Tibial artery (tissue), 4 donors: ENCODE measurements around the gene SLC26A8.

Experiments used
- DNase-seq, 2 donors: peaks; one replicate each; pipeline ENCODE4 v3.0.0-alpha.2; 2019
- H3K27ac ChIP-seq, 2 donors: fragments of 200-600 bp; sonication (generic) in 1 of 2; 1 replicate in 1 of 2; 2 replicates in 1 of 2; pipeline ENCODE4 v1.5.1; 2018 to 2019; ENCODE audit warnings: mild to moderate bottlenecking in 1 of 2
- H3K27me3 ChIP-seq, 2 donors: fragments of 200-600 bp; sonication (generic) in 1 of 2; one replicate each; pipeline versions ENCODE4 v1.5.1 to v1.6.0; 2016 to 2019
- H3K36me3 ChIP-seq, 3 donors: fragments of 200-600 bp; sonication (generic) in 2 of 3; one replicate each; pipeline ENCODE4 v1.5.1; 2016 to 2019; ENCODE audit warnings: mild to moderate bottlenecking in 2 of 3
- H3K4me1 ChIP-seq, 4 donors: fragments of 200-600 bp; sonication (generic) in 2 of 4; 1 replicate in 3 of 4; 2 replicates in 1 of 4; pipeline ENCODE4 v1.5.1; 2016 to 2019
- H3K4me3 ChIP-seq, 2 donors: fragments of 200-600 bp; sonication (generic) in 1 of 2; 1 replicate in 1 of 2; 2 replicates in 1 of 2; pipeline ENCODE4 v1.5.1; 2018 to 2019; ENCODE audit warnings: mild to moderate bottlenecking in 2 of 2
- H3K9me3 ChIP-seq, 3 donors: fragments of 200-600 bp; sonication (generic) in 1 of 3; one replicate each; pipeline ENCODE4 v1.5.1; 2016 to 2019
- intact Hi-C: fragments of 100-400 bp; cut with DNase I; formaldehyde crosslinking; loops from one replicate; pipeline ENCODE4 v1.15.0; 2023; ENCODE audit warnings: low total_unique reads
- TF ChIP-seq, protein P1 (sequence below), 2 experiments: fragments of 200-600 bp in 1 of 2; fragments of 450-650 bp in 1 of 2; IDR thresholded peaks; one replicate each; pipeline ENCODE4 v1.5.1; 2017 to 2019; ENCODE audit warnings: antibody characterized with exemption in 2 of 2, mild to moderate bottlenecking in 1 of 2, moderate library complexity in 1 of 2

SLC26A8 gene, protein sequence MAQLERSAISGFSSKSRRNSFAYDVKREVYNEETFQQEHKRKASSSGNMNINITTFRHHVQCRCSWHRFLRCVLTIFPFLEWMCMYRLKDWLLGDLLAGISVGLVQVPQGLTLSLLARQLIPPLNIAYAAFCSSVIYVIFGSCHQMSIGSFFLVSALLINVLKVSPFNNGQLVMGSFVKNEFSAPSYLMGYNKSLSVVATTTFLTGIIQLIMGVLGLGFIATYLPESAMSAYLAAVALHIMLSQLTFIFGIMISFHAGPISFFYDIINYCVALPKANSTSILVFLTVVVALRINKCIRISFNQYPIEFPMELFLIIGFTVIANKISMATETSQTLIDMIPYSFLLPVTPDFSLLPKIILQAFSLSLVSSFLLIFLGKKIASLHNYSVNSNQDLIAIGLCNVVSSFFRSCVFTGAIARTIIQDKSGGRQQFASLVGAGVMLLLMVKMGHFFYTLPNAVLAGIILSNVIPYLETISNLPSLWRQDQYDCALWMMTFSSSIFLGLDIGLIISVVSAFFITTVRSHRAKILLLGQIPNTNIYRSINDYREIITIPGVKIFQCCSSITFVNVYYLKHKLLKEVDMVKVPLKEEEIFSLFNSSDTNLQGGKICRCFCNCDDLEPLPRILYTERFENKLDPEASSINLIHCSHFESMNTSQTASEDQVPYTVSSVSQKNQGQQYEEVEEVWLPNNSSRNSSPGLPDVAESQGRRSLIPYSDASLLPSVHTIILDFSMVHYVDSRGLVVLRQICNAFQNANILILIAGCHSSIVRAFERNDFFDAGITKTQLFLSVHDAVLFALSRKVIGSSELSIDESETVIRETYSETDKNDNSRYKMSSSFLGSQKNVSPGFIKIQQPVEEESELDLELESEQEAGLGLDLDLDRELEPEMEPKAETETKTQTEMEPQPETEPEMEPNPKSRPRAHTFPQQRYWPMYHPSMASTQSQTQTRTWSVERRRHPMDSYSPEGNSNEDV

DNA sequence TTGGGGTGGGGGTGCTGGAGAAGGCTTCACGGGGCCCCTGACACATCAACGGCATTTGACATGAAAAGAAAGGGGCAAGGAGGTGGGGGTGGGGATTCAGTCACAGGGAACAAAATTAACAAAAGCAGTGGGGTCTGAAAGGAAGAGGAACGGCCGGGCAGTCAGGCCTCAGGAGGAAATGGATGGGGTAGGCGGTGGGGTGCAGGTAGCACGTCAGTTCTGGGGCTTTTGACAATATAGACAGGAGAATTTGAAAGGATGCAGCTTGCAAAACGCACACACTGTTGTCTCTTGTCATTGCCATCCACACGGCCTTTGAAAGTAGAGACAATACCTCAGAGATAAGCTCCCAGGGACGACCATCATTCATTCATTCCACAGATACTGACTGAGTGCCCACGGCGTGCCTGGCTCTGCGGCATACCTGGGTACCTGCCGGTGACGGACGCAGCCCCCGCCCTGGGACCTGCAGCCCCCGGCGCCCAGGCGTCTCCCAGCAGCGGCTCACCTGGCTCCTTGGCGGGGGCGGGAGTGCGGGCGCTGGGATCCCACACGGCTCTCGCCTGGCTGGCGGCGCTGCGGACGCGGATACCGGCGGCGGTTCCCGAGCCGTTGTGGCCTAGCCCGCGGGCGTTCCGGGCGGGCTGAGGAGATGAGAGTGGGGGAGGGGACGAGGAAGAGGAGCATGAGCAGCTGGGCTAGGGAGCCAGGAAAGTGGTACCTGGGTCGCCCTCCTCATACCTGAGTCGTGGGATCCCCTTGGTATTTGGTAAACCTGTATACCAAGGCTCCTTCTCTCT lies at the start of gene SLC26A8:
Gene SLC26A8 (minus strand): TSS at position 646 of the 800 bp plus-strand sequence. CDS start 4,934 bp downstream, outside the sequence.
- Histone ChIP-seq H3K27ac (no peak within 1 kb of the TSS), H3K27me3 (peaks cover 0 to 10% of the 10 kb centered on the region in 2 donors), H3K36me3 (no peaks in the 10 kb centered on the region), H3K9me3 (no peaks in the 10 kb centered on the region), H3K4me1 (peaks cover 0 to 17% (median 3%) of the 10 kb centered on the region in 4 donors), H3K4me3 (no peak within 1 kb of the TSS)
- TF ChIP-seq, protein P1, sequence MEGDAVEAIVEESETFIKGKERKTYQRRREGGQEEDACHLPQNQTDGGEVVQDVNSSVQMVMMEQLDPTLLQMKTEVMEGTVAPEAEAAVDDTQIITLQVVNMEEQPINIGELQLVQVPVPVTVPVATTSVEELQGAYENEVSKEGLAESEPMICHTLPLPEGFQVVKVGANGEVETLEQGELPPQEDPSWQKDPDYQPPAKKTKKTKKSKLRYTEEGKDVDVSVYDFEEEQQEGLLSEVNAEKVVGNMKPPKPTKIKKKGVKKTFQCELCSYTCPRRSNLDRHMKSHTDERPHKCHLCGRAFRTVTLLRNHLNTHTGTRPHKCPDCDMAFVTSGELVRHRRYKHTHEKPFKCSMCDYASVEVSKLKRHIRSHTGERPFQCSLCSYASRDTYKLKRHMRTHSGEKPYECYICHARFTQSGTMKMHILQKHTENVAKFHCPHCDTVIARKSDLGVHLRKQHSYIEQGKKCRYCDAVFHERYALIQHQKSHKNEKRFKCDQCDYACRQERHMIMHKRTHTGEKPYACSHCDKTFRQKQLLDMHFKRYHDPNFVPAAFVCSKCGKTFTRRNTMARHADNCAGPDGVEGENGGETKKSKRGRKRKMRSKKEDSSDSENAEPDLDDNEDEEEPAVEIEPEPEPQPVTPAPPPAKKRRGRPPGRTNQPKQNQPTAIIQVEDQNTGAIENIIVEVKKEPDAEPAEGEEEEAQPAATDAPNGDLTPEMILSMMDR (IDR thresholded peaks at IDR 0.05) = no peak
- intact Hi-C loops = no loop called here
- DNase-seq = no peak

DNA sequence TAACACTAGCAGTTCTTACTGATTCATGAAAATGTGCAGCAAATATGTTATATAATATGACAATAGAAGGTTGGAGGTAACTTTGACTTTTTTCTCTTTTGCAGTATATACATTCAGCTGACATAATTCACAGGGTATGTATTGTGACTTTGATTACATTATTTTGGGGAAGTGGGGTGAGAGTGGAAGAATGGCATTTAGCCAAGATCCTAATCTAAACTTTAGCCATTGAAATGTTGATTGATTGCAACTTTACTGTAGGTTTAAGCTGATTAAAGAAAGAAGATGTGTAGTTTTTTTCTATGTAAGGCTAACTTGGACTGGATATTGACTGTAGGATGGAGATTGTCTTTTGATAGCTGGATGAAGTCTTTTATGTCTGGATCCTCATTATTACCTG lies 49.1 kb upstream of the SLC26A8 start:
- H3K27ac ChIP-seq = no peak overlapping the region
- TF ChIP-seq, protein P1 (IDR thresholded peaks at IDR 0.05) = no peak
- peaks cover 21 to 24% (median 22%) of the 10 kb centered on the region in 3 donors for H3K36me3 ChIP-seq
- intact Hi-C loops = no loop called here
- H3K4me3 ChIP-seq = no peak overlapping the region
- no peaks in the 10 kb centered on the region for H3K9me3 ChIP-seq
- H3K27me3 ChIP-seq = no peaks in the 10 kb centered on the region
- DNase-seq = no peak
- peaks cover 0 to 10% (median 4%) of the 10 kb centered on the region in 4 donors for H3K4me1 ChIP-seq

DNA sequence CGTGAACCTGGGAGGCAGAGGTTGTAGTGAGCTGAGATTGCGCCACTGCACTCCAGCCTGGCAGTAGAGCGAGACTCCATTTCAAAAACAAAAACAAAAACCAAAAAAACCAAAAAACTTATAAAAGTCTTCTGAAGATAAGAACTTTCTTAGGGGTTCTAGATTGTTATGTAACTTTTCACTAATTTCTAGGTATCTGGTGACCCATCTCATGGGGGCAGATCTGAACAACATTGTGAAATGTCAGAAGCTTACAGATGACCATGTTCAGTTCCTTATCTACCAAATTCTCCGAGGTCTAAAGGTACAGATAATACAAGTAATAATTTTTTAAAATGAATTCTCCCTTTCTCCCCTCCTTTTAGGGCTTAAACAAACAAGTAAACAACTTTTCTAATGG lies 48.2 kb upstream of the SLC26A8 start:
- Histone ChIP-seq H3K27ac (no peak overlapping the region), H3K9me3 (no peaks in the 10 kb centered on the region), H3K27me3 (no peaks in the 10 kb centered on the region), H3K36me3 (peaks cover 15 to 17% (median 16%) of the 10 kb centered on the region in 3 donors), H3K4me3 (no peak overlapping the region), H3K4me1 (peaks cover 0 to 13% (median 6%) of the 10 kb centered on the region in 4 donors)
- DNase-seq = no peak
- TF ChIP-seq, protein P1 (IDR thresholded peaks at IDR 0.05) = no peak
- intact Hi-C loops = no loop called here

DNA sequence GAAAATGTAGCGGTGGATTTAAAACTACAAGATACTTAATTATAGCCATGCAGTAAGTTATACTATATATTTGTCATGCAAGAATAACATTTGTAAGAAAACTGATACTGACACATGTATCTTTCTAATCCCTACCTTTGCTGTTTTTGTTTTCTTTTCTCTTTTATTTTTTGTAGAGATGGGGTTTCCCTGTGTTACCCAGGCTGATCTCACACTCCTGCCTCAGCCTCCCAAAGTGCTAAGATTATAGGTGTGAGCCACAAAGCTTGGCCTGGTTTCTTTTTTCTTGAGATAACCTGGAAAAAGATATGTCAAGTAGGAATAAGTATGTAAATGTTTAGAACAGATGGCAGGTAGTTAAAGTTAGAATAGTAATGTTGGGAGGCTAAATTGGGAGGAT lies 47.3 kb upstream of the SLC26A8 start:
- intact Hi-C loops = no loop called here
- no peak for DNase-seq

More for the DNA sequence above, 47.3 kb upstream of the SLC26A8 start:
- H3K36me3 ChIP-seq = peaks cover 10 to 12% (median 11%) of the 10 kb centered on the region in 3 donors
- H3K4me3 ChIP-seq = no peak overlapping the region
- TF ChIP-seq, protein P1 (IDR thresholded peaks at IDR 0.05) = no peak
- H3K27me3 ChIP-seq = no peaks in the 10 kb centered on the region
- no peak overlapping the region for H3K27ac ChIP-seq
- H3K4me1 ChIP-seq = peaks cover 0 to 23% (median 9%) of the 10 kb centered on the region in 4 donors
- H3K9me3 ChIP-seq = no peaks in the 10 kb centered on the region
